NCI-H526 treated with DMSO at 0.1 percent for 48 hours (cell line): ENCODE measurements around the gene CYP17A1.
"Not testable (repeated sequence)": the region's sequence is repeated elsewhere in the genome, so short reads cannot be mapped to it uniquely, and the experiment has no call there.

Experiments
- DNase-seq: peaks from one replicate; lab custom pipeline; 2025; lab: John Stamatoyannopoulos, UW

CYP17A1 gene

GRCh38 chr10:102835007-102835482, 2.2 kb downstream of the CYP17A1 start:
- DNase-seq = peak; percentile 35

GRCh38 chr10:102834143-102834542, 3.1 kb downstream of the CYP17A1 start:
- DNase-seq = no peak

GRCh38 chr10:102832987-102833386, 4.2 kb downstream of the CYP17A1 start:
- no peak for DNase-seq

GRCh38 chr10:102832248-102832647, 5.0 kb downstream of the CYP17A1 start:
- no peak for DNase-seq

GRCh38 chr10:102831322-102832071, 5.7 kb downstream of the CYP17A1 start:
- no peak for DNase-seq

- DNase-seq = no peak
Observed at GRCh38 chr10:102827597-102827975, 9.6 kb downstream of the CYP17A1 start.

GRCh38 chr10:102826148-102826796, 10.9 kb downstream of the CYP17A1 start:
- no peak for DNase-seq

- no peak for DNase-seq
Observed at GRCh38 chr10:102824664-102825063, 12.5 kb downstream of the CYP17A1 start.

GRCh38 chr10:102822222-102822621, 15.0 kb downstream of the CYP17A1 start:
- no peak for DNase-seq

- not testable (repeated sequence) for DNase-seq
Observed at GRCh38 chr10:102820008-102820407, 17.2 kb downstream of the CYP17A1 start.

- DNase-seq = no peak
Observed at GRCh38 chr10:102819054-102819453, 18.2 kb downstream of the CYP17A1 start.

GRCh38 chr10:102817175-102817574, 20.0 kb downstream of the CYP17A1 start:
- DNase-seq = no peak

- DNase-seq = no peak
Observed at GRCh38 chr10:102815790-102816549, 21.2 kb downstream of the CYP17A1 start.

GRCh38 chr10:102814873-102815661, 22.1 kb downstream of the CYP17A1 start:
- no peak for DNase-seq

- DNase-seq = no peak
Observed at GRCh38 chr10:102814453-102814871, 22.8 kb downstream of the CYP17A1 start.

- no peak for DNase-seq
Observed at GRCh38 chr10:102813734-102814452, 23.3 kb downstream of the CYP17A1 start.

- no peak for DNase-seq
Observed at GRCh38 chr10:102813017-102813541, 24.1 kb downstream of the CYP17A1 start.

GRCh38 chr10:102812231-102812876, 24.9 kb downstream of the CYP17A1 start:
- no peak for DNase-seq

GRCh38 chr10:102811346-102811745, 25.9 kb downstream of the CYP17A1 start:
- DNase-seq = no peak

- no peak for DNase-seq
Observed at GRCh38 chr10:102808380-102808779, 28.8 kb downstream of the CYP17A1 start.
